Activated CD8-positive, alpha-beta memory T cell treated with anti-CD3 and anti-CD28 coated beads, Interleukin-2, amount 50 U/mL, for 24 hours (primary cell): ENCODE data around the gene PPP1R27.

Experiments used
- DNase-seq: peaks from one replicate; pipeline ENCODE4 v3.0.0-alpha.2; 2020; ENCODE audit errors: extremely low read depth

Gene PPP1R27

DNA sequence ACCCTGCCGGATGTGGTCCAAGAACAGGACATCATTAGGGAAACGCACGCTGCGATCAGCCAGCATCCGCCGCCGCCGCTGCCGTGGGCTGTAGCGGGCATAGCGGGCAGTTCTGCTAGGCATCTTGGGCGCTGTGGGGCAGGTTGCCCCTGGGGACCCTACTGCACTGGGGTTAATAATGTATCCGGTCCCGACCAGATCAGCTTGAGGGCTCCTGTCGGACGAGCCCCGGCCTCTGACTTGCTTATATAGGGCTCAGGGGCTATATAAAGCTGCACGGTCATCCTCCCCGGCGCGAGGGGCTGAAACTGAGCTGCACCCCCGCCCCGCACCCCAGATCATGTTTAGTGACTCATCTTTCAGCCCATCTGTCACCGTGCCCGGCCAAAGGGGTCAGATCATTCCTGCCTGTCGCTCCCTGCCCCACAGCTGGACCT lies at the start of gene PPP1R27:
Gene PPP1R27 (minus strand): TSS at position 220 of the 437 bp plus-strand sequence. CDS start 97 bp downstream, at position 123.
- no peak for DNase-seq

- DNase-seq, result no peak
These were observed 49.7 kb upstream of the PPP1R27 start for GRCh38 chr17:81884520-81884919.

GRCh38 chr17:81879121-81879520 lies 44.3 kb upstream of the PPP1R27 start:
- no peak for DNase-seq

DNA sequence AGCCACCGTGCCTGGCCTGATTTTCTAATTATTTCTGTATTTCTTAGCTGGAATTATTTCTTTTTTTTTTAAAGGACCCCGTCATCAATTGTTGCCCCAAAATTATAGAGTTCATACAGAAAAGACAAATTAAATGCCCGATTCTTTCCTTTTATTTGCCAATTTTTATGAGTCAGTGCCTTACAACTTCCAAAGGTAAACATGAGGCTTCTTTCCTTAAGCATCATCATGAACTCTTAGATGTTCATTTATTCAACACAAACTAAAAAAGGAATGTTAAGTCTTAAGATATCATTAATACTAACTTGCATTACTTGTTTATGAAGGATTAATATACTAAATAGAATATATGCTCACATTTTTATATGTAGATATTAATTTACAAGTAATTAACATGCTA lies 43.4 kb upstream of the PPP1R27 start:
- DNase-seq, result no peak

GRCh38 chr17:81877569-81877968 lies 42.7 kb upstream of the PPP1R27 start:
- no peak for DNase-seq

DNA sequence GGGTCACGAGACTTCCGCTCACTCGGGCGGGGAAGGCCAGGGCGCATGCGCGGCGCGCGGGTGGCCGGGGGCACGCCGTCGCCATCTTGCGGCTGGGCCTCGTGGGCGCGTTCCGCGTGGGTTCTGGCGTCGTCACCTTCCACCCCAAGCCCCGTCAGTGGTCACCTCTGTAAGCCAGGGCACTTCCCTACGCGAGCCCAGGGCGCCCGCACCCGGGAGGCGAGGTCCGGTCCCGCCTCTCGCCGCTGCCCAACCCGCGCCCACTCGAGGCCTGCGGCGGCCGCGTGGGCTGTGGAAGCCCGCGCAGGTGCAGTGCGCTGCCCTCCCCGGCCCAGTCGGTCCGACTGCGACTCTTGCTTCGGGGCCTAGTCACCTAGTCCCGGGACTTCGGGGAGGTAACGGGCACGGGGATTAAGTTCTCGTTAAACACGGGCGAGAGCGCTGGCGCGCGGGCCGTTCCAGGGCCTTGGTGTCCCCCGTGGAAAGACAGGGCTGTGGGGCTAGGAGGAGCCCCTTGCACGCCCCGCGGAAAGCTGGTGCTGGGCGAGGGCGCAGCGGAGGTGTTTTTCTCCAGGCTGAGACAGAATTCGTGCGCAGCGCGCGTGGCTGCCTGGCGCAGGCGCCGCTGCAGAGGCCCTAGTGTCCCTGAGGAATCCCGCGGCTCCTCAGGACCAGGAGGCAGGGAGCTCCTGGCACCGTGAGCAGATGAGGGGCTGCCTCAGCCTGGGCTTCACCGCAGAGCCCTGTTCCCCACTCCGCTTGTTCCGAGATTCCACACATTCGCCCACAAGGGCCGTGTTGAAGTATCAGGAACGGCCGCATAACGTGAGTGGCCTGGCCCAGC lies 36.8 kb upstream of the PPP1R27 start:
- peak; percentile 86 for DNase-seq

DNA sequence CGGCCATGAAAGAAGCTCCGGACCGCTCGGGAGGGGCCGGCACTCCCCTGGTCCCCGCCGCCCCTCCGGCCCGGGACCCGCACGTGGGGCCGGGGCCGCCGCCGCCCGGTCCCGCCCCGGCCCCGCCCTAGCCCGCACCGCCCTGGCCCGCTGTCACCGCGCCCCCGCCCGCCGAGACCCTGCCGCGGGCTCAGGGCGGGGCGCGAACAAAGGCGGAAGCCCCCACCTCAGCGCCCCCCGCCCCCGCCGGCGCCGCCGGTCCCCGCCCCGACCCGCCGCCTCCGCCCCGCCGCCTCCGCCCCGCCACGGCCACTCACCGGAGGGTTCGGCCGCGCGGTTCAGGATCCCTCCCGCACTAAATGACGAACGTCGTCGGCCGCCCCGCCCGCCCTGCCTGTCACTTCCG lies 36.1 kb upstream of the PPP1R27 start, which contains the start of gene ARHGDIA:
Gene ARHGDIA (minus strand): TSS at position 357 of the 406 bp plus-strand sequence. CDS start 1,407 bp downstream, outside the sequence.
- DNase-seq, result no peak

DNA sequence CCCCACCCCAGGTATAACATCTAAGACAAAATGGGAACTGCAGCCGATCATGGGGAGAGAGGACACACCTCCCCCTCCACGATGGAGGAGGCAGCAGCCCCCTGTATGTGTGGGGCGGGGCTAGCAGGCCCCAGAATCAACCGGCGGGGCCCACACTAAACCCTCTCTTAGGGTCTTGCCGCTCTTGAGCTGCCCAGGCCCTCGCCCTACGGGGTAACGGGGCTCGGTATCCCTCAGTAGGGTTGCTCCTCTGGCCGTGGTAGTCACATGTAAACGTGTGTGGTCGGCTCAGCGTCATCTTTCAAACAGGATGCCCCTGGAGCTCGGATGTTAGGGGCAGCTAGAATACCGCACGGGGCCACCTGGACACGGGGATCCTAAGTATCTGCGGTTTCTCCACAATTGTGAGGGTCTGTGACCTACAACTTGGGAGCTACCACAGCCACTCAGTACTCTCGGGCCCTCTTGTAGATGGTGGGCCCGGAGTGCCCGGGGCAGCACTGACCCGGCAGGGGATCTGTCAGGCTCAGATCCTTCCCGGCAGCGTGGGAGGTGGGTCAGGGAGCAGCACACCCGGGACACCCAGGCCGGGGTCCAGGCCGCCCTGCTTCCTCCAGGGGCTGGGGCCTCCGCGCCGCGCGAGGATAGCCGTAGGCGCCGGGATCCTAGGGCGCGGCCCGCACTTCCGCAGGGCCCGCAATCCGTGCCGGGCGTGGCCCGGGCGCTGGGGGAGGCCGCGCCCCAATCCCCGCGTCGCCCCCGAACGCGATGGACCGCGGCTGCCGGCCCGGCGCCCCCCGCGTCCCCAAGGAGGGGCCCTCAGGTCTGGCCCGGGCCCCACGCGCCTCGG lies 35.5 kb upstream of the PPP1R27 start:
- DNase-seq, result no peak

- no peak for DNase-seq
These were observed 34.6 kb upstream of the PPP1R27 start for GRCh38 chr17:81869221-81870130.

- DNase-seq, result no peak
These were observed 33.9 kb upstream of the PPP1R27 start for GRCh38 chr17:81868674-81869220.

GRCh38 chr17:81867991-81868673 lies 33.3 kb upstream of the PPP1R27 start:
- no peak for DNase-seq

GRCh38 chr17:81867170-81867990 lies 32.5 kb upstream of the PPP1R27 start:
- DNase-seq, result no peak

DNA sequence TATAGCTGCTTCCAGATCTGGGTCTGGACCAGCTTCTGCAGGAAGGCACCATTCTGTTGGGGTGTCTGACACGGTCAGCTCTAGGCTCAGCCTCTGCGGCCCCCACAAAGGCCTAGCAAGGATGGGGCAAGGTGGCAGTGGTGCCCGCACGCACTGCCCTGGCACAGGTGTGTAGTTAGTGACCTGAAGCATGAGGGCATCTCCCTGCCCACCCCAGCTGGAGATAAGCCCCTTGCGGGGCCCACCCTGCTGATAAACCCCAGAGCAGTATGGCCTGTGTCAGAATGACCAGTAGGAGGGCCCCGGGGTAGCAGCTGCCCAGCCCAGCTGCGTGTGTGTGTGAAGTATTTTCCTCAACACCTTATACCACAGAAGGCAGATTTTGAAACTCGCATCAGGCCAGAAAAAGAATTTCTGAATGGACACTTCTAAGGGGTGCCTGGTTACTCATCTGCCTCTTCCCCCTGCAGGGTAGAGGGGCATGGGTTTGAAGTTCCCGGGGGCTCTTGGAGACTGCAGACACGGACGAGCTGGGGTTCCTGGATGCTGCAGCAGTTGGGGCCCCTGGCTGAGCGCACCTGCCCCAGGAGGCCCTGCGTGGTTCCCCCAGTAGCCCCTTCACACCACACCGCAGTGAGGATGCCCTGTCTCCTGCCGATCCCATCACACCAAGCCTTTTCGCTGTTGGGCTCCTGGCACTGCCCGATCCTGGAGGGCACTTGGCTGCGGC lies 31.8 kb upstream of the PPP1R27 start:
- no peak for DNase-seq

DNA sequence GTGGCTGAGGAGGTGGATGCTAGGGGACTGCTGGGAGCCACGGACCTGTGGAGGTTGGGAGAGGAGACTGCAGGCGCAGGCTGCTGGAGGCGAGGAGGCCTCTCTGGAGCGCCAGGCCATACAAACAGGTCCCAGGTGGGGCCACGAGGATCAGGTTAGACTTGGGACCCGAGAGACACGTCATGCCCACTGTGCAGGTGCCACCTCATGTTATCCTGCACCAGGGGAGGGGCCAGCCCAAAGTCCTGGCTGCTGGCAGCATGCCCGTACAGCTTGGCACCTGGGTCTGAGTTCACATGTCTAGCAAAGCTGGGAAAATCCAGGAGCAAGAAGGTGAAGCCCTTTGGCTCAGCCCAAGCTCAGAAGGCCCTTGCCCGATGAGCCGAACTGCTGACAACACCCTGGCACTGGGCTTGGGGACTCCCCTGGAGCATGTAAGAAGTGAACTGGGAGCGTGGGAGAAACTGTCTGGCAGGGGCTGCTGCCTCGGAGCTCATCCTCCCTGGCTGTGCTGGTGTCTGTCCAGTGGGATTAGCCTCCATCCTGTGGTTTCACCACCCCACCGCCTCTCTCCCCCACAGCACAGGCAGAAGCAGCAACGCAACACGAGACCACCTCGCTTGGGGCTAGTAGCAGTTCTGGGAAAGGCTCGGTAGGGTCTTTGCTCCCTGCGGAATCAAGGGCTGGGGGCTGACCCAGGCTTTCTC lies 31.0 kb upstream of the PPP1R27 start:
- DNase-seq, result no peak

DNA sequence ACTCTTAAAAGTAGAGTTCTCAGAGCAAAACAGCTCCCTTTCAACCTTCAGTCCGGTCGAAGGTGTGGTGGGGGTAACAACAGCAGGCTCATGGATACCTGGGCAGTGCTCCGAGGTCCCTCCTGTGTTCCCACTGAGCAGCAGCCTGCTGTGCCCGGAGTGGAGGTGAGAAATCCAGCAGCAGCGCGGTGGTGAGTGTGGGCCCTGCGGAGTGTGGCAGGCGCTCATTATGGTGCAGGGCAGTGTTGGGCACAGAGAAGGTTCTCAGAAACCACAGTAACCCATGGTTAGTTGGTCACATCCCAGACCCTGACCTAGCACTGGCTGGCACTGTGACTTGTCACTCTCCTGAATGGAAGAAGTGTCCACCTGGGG lies 30.5 kb upstream of the PPP1R27 start:
- no peak for DNase-seq

DNA sequence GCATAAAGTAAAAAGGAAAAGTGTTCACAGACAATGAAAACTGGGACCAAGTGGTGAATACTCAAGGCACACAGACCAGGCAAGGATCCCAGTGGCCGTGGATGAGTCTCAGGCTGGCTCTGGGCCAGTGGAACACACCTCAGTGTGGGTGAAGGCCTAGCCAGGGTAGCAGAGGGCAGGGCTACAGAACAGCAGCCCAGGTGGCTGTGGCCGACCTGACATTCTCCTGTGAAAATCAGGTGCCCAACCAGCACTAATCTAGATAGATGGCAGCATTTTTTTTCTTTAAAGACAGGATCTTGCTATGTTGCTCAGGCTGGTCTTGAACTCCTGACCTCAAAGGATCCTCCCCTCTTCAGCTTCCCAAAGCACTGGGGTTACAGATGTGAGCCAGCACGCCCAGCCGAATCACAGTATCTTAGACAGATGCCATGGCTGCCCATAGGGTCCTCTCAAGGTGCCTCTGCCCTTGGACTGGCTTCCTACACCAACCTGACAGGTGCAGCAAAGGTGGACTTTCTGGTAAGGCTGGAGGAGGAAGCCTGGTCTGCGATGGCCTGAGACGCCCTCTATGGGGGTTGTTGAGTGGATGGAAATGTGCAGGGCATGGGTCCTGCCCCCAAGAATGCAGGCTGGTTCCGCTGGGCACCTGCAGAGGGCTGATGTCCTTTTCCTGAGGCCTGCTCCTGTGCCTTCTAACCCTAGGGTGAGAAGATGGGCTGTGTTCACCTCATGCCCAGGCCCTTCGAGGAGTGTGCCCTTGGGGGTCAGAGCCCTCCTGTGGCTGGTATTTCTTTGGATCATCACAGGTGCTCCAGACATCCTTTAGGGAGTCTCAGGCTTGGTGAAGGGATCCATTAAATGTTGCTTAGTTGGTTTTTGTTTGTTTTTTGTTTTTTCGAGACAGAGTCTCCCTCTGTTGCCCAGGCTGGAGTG lies 29.3 kb upstream of the PPP1R27 start:
- no peak for DNase-seq

GRCh38 chr17:81863123-81863675 lies 28.3 kb upstream of the PPP1R27 start:
- no peak for DNase-seq
